H9 (cell line): ENCODE measurements around the gene RAB31. TPM values are rescaled to one million over a fixed set of nuclear protein-coding genes. Genes with fewer than 3 reads are reported as not detected.
"Not testable (repeated sequence)": the region's sequence is repeated elsewhere in the genome, so short reads cannot be mapped to it uniquely, and the experiment has no call there.

Experiments
- DNase-seq: peaks from one replicate; pipeline ENCODE4 v3.0.0-alpha.2; 2017
- H2AFZ ChIP-seq: one replicate; pipeline ENCODE4 v1.6.1; 2013; ENCODE audit warnings: mild to moderate bottlenecking, low read length, control low read depth, moderate library complexity
- H2AK5ac ChIP-seq: 2 replicates; pipeline ENCODE4 v1.6.1; 2013; ENCODE audit warnings: low read length, control low read depth, mixed read lengths; ENCODE audit not compliant: insufficient read length
- H2BK120ac ChIP-seq: one replicate; pipeline ENCODE4 v1.6.1; 2013; ENCODE audit warnings: low read depth, mild to moderate bottlenecking, low read length, control low read depth, inconsistent platforms; ENCODE audit not compliant: poor library complexity, severe bottlenecking
- H2BK12ac ChIP-seq: 2 replicates; pipeline ENCODE4 v1.6.1; 2013; ENCODE audit warnings: low read length, control low read depth, mixed read lengths, low read depth; ENCODE audit not compliant: insufficient read length
- H2BK15ac ChIP-seq: 2 replicates; pipeline ENCODE4 v1.6.1; 2013; ENCODE audit warnings: low read depth, low read length, control low read depth
- H2BK20ac ChIP-seq: one replicate; pipeline ENCODE4 v1.6.1; 2013; ENCODE audit warnings: low read depth, mild to moderate bottlenecking, low read length, control low read depth, inconsistent platforms; ENCODE audit not compliant: poor library complexity, severe bottlenecking
- H2BK5ac ChIP-seq: 2 replicates; pipeline ENCODE4 v1.6.1; 2013; ENCODE audit warnings: low read length, control low read depth, mixed read lengths; ENCODE audit not compliant: insufficient read length
- H3K14ac ChIP-seq: 2 replicates; pipeline ENCODE4 v1.6.1; 2013; ENCODE audit warnings: low read length, control low read depth; ENCODE audit not compliant: insufficient read depth
- H3K18ac ChIP-seq: 2 replicates; pipeline ENCODE4 v1.6.1; 2013; ENCODE audit warnings: low read depth, mild to moderate bottlenecking, mixed read lengths, low read length, control low read depth; ENCODE audit not compliant: insufficient read length
- H3K23ac ChIP-seq: 2 replicates; pipeline ENCODE4 v1.6.1; 2013; ENCODE audit warnings: low read length, control low read depth, mixed read lengths, low read depth; ENCODE audit not compliant: insufficient read length
- H3K23me2 ChIP-seq: 2 replicates; pipeline ENCODE4 v1.6.1; 2013; ENCODE audit warnings: low read depth, mild to moderate bottlenecking, mixed read lengths, low read length, control low read depth; ENCODE audit not compliant: insufficient read length, poor library complexity, severe bottlenecking
- H3K27ac ChIP-seq: 2 replicates; pipeline ENCODE4 v1.5.1; 2013; ENCODE audit warnings: low read length, control low read depth, mixed read lengths, low read depth; ENCODE audit not compliant: insufficient read length
- H3K27me3 ChIP-seq: 2 replicates; pipeline ENCODE4 v1.6.1; 2013; ENCODE audit warnings: low read length, control low read depth, inconsistent platforms; ENCODE audit not compliant: insufficient read depth
- H3K4ac ChIP-seq: 2 replicates; pipeline ENCODE4 v1.6.1; 2013; ENCODE audit warnings: low read depth, mild to moderate bottlenecking, control low read depth, inconsistent platforms, low read length, moderate library complexity
- H3K4me1 ChIP-seq: 2 replicates; pipeline ENCODE4 v1.6.1; 2013; ENCODE audit warnings: low read length, control low read depth, inconsistent platforms; ENCODE audit not compliant: insufficient read depth
- H3K4me2 ChIP-seq: 2 replicates; pipeline ENCODE4 v1.6.1; 2013; ENCODE audit warnings: low read length, control low read depth, mixed read lengths; ENCODE audit not compliant: insufficient read length, insufficient read depth
- H3K56ac ChIP-seq: 2 replicates; pipeline ENCODE4 v1.6.1; 2013; ENCODE audit warnings: low read depth, mild to moderate bottlenecking, mixed read lengths, low read length, control low read depth; ENCODE audit not compliant: insufficient read length
- H3K79me1 ChIP-seq: 2 replicates; pipeline ENCODE4 v1.6.1; 2013; ENCODE audit warnings: low read depth, mild to moderate bottlenecking, moderate library complexity, low read length, control low read depth, inconsistent platforms; ENCODE audit not compliant: insufficient read depth, poor library complexity, severe bottlenecking
- H3K79me2 ChIP-seq: 2 replicates; pipeline ENCODE4 v1.6.1; 2013; ENCODE audit warnings: low read length, control low read depth, inconsistent platforms; ENCODE audit not compliant: insufficient read depth
- H3K9ac ChIP-seq: 2 replicates; pipeline ENCODE4 v1.6.1; 2013; ENCODE audit warnings: low read length, control low read depth, mixed read lengths; ENCODE audit not compliant: insufficient read length; ENCODE audit errors: extremely low read depth
- H3K9me3 ChIP-seq: one replicate; pipeline ENCODE4 v1.6.1; 2013; ENCODE audit warnings: low read depth, low read length, inconsistent platforms; ENCODE audit not compliant: control insufficient read depth
- H3T11ph ChIP-seq: one replicate; pipeline ENCODE4 v1.6.1; 2013; ENCODE audit warnings: mild to moderate bottlenecking, low read length, control low read depth, inconsistent platforms
- H4K20me1 ChIP-seq: one replicate; pipeline ENCODE4 v1.6.1; 2013; ENCODE audit not compliant: control insufficient read depth, insufficient read length, insufficient read depth
- H4K5ac ChIP-seq: 2 replicates; pipeline ENCODE4 v1.6.1; 2013; ENCODE audit warnings: low read depth, mild to moderate bottlenecking, mixed read lengths, low read length, control low read depth; ENCODE audit not compliant: insufficient read length
- H4K8ac ChIP-seq: replicated peaks from 2 replicates; pipeline ENCODE4 v1.6.1; 2013; ENCODE audit warnings: low read length, control low read depth, mixed read lengths, low read depth; ENCODE audit not compliant: insufficient read length
- H4K91ac ChIP-seq: 2 replicates; pipeline ENCODE4 v1.6.1; 2013; ENCODE audit warnings: low read depth, mild to moderate bottlenecking, moderate library complexity, mixed read lengths, low read length, control low read depth; ENCODE audit not compliant: insufficient read length
- H3K27ac Mint-ChIP-seq, 3 experiments: 2 replicates in 2 of 3; 3 replicates in 1 of 3; pipeline ENCODE4 v1.8.0; 2020 to 2021; ENCODE audit warnings: mixed read lengths in 3 of 3, mild to moderate bottlenecking in 1 of 3, moderate library complexity in 1 of 3
- H3K27me3 Mint-ChIP-seq: 2 replicates; pipeline ENCODE4 v1.8.0; 2021; ENCODE audit warnings: low read depth, mild to moderate bottlenecking, moderate library complexity, mixed read lengths
- H3K36me3 Mint-ChIP-seq, 3 experiments: 2 replicates in 2 of 3; 3 replicates in 1 of 3; pipeline ENCODE4 v1.8.0; 2020 to 2021; ENCODE audit warnings: low read depth in 3 of 3, mixed read lengths in 3 of 3; ENCODE audit not compliant: insufficient read depth in 1 of 3
- H3K4me1 Mint-ChIP-seq, 2 experiments: 2 replicates each; pipeline ENCODE4 v1.8.0; 2020; ENCODE audit warnings: mixed read lengths in 2 of 2
- H3K4me3 Mint-ChIP-seq, 2 experiments: 2 replicates in 1 of 2; 3 replicates in 1 of 2; pipeline ENCODE4 v1.8.0; 2020 to 2021; ENCODE audit warnings: mild to moderate bottlenecking in 2 of 2, mixed read lengths in 2 of 2, moderate library complexity in 1 of 2
- H3K9me3 Mint-ChIP-seq, 2 experiments: 2 replicates in 1 of 2; 3 replicates in 1 of 2; pipeline ENCODE4 v1.8.0; 2020; ENCODE audit warnings: mild to moderate bottlenecking in 2 of 2, mixed read lengths in 2 of 2, moderate library complexity in 1 of 2
- WGBS: extraction: QIAGEN DNeasy Blood & Tissue Kit; methylation state at CpG from one replicate; pipeline ENCODE4 v1.1.7; 2013; ENCODE audit warnings: missing lambda C conversion rate, low lambda C conversion rate, mixed read lengths; ENCODE audit not compliant: insufficient read length; ENCODE audit errors: extremely low coverage; 5-methylcytosine and 5-hydroxymethylcytosine counted together
- total RNA-seq: library from RNA; stranded (reverse); gene quantifications from 2 replicates; pipeline ENCODE4 v1.2.1, GENCODE V29; 2021
- TF ChIP-seq, protein P1 (sequence below): fragments of 200-600 bp; sonication (generic); conservative IDR thresholded peaks from 3 replicates; pipeline ENCODE4 v1.8.0; 2021; ENCODE audit warnings: antibody characterized with exemption, mild to moderate bottlenecking

Gene RAB31
- total RNA-seq, 1 experiment from 2014 or later: 22.4 TPM

DNA sequence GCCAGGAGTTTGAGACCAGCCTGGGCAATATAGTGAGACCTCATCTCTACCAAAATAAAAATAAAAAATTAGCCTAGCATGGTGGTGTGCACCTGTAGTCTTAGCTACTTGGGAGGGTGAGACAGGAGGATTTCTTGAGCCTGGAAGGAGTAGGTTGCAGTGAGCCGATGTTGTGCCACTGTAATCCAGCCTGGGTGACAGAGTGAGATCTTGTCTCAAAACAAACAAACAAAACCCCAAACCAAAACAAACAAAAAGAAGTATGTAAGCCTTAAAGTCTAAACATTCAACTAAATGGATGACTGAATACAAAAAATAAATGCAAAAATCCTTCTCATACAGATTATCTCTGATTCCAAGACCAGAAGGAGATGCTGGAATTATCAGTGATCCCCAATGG is 58.6 kb downstream of the RAB31 start:
- DNase-seq: no peak
- no peaks in the 10 kb centered on the region for H4K20me1 ChIP-seq
- no peak overlapping the region for H3K27ac ChIP-seq
- H4K5ac ChIP-seq: no peak overlapping the region
- no peak overlapping the region for H3K56ac ChIP-seq
- H3K14ac ChIP-seq: no peak overlapping the region
- no peaks in the 10 kb centered on the region; the same call in 1 of the 2 replicates for H3K4me1 ChIP-seq
- H4K91ac ChIP-seq: no peak overlapping the region
- no peak overlapping the region for H2BK120ac ChIP-seq
- no peak overlapping the region for H3K4ac ChIP-seq
- no peaks in the 10 kb centered on the region for H3K9me3 ChIP-seq
- H3K23me2 ChIP-seq: no peaks in the 10 kb centered on the region
- no peaks in the 10 kb centered on the region for H3K79me1 ChIP-seq
- H2AFZ ChIP-seq: no peak overlapping the region
- no peak overlapping the region for H2BK5ac ChIP-seq
- H3K4me1 Mint-ChIP-seq: peaks cover 20 to 25% of the 10 kb centered on the region in 2 experiments
- no peak overlapping the region for H2BK20ac ChIP-seq
- H2AK5ac ChIP-seq: no peak overlapping the region
- no peak overlapping the region for H3K23ac ChIP-seq
- H3K27ac Mint-ChIP-seq: no peak overlapping the region
- H3T11ph ChIP-seq: no peak overlapping the region
- H4K8ac ChIP-seq: no peak overlapping the region
- no peak overlapping the region for H3K4me3 Mint-ChIP-seq
- no peaks in the 10 kb centered on the region for H3K27me3 Mint-ChIP-seq
- no peak overlapping the region for H2BK15ac ChIP-seq
- H3K36me3 Mint-ChIP-seq: peaks cover 1 to 8% (median 4%) of the 10 kb centered on the region in 3 experiments; a peak in 3 of 7 replicates
- TF ChIP-seq, protein P1, sequence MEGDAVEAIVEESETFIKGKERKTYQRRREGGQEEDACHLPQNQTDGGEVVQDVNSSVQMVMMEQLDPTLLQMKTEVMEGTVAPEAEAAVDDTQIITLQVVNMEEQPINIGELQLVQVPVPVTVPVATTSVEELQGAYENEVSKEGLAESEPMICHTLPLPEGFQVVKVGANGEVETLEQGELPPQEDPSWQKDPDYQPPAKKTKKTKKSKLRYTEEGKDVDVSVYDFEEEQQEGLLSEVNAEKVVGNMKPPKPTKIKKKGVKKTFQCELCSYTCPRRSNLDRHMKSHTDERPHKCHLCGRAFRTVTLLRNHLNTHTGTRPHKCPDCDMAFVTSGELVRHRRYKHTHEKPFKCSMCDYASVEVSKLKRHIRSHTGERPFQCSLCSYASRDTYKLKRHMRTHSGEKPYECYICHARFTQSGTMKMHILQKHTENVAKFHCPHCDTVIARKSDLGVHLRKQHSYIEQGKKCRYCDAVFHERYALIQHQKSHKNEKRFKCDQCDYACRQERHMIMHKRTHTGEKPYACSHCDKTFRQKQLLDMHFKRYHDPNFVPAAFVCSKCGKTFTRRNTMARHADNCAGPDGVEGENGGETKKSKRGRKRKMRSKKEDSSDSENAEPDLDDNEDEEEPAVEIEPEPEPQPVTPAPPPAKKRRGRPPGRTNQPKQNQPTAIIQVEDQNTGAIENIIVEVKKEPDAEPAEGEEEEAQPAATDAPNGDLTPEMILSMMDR: no peak
- no peaks in the 10 kb centered on the region for H3K27me3 ChIP-seq
- no peak overlapping the region for H3K4me2 ChIP-seq
- whole genome bisulfite sequencing: no CpG with 5 or more reads among the region's 1 CpG
- H3K79me2 ChIP-seq: no peaks in the 10 kb centered on the region
- no peak overlapping the region for H3K9ac ChIP-seq
- no peak overlapping the region for H2BK12ac ChIP-seq
- H3K9me3 Mint-ChIP-seq: peaks cover 3 to 7% of the 10 kb centered on the region in 2 experiments; a peak in 2 of 5 replicates
- H3K18ac ChIP-seq: no peak overlapping the region

DNA sequence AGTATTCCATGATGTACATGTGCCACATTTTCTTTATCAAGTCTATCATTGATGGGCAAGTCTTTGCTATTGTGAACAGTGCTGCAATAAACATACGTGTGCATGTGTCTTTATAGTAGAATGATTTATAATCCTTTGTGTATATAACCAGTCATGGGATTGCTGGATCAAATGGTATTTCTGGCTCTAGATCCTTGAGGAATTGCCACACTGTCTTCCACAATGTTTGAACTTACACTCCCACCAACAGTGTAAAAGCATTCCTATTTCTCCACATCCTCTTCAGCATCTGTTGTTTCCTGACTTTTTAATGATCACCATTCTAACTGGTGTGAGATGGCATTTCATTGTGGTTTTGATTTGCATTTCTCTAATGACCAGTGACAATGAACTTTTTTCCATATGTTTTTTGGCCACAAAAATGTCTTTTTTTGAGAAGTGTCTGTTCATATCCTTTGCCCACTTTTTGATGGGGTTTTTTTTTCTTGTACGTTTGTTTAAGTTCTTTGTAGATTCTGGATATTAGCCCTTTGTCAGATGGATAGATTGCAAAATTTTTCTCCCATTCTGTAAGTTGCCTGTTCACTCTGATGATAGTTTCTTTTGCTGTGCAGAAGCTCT is 60.1 kb downstream of the RAB31 start:
- not testable (repeated sequence) for H3K14ac ChIP-seq, H3T11ph ChIP-seq, H4K91ac ChIP-seq, H3K4me1 ChIP-seq, H3K79me2 ChIP-seq, H3K56ac ChIP-seq, H3K23me2 ChIP-seq, H3K9me3 Mint-ChIP-seq, H3K9ac ChIP-seq, H2BK12ac ChIP-seq, H2BK20ac ChIP-seq, H3K79me1 ChIP-seq, H3K9me3 ChIP-seq, H3K4me3 Mint-ChIP-seq, H3K27ac ChIP-seq, H4K8ac ChIP-seq, H3K23ac ChIP-seq, H3K4ac ChIP-seq, H4K20me1 ChIP-seq, H3K27me3 ChIP-seq, DNase-seq, H2AFZ ChIP-seq, H3K4me2 ChIP-seq, H2BK15ac ChIP-seq, H2BK120ac ChIP-seq, H2BK5ac ChIP-seq, H3K27me3 Mint-ChIP-seq, H2AK5ac ChIP-seq, H3K36me3 Mint-ChIP-seq, H3K18ac ChIP-seq, H3K27ac Mint-ChIP-seq, H4K5ac ChIP-seq
- no CpG with 5 or more reads among the region's 2 CpGs for WGBS
- H3K4me1 Mint-ChIP-seq: peaks cover 31 to 36% of the 10 kb centered on the region in 2 experiments
